ENCODE results near the gene SOS1.
"Not testable (repeated sequence)": the region's sequence is repeated elsewhere in the genome, so short reads cannot be mapped to it uniquely, and the experiment has no call there.

SOS1 gene
- total RNA-seq: 17.4 to 187 (median 32.7) reads per million in 18 experiments

GRCh38 chr2:39120771-39121522, at the start of gene SOS1:
Gene SOS1 (minus strand): TSS chr2:39121051. CDS start chr2:39120422, 629 bp downstream.
- peak; percentile 94 to 95 for DNase-seq

GRCh38 chr2:39164089-39164488, 43.2 kb upstream of the SOS1 start:
- peak; percentile 30 to 69 for DNase-seq

GRCh38 chr2:39160982-39161381, 40.1 kb upstream of the SOS1 start:
- no peak for DNase-seq

GRCh38 chr2:39159283-39159682, 38.4 kb upstream of the SOS1 start:
- no peak for DNase-seq

GRCh38 chr2:39158351-39158750, 37.5 kb upstream of the SOS1 start:
- no peak for DNase-seq

- DNase-seq: no peak
Observed at GRCh38 chr2:39156846-39157245, 36.0 kb upstream of the SOS1 start.

GRCh38 chr2:39156107-39156506, 35.3 kb upstream of the SOS1 start:
- no peak for DNase-seq

- DNase-seq: not testable (repeated sequence)
Observed at GRCh38 chr2:39155573-39155972, 34.7 kb upstream of the SOS1 start.

- DNase-seq: no peak
Observed at GRCh38 chr2:39154944-39155343, 34.1 kb upstream of the SOS1 start.

- DNase-seq: no peak
Observed at GRCh38 chr2:39153312-39153711, 32.5 kb upstream of the SOS1 start.

GRCh38 chr2:39152504-39152903, 31.7 kb upstream of the SOS1 start:
- DNase-seq: no peak

- DNase-seq: no peak
Observed at GRCh38 chr2:39150890-39151497, 30.1 kb upstream of the SOS1 start.

- DNase-seq: no peak
Observed at GRCh38 chr2:39150102-39150562, 29.3 kb upstream of the SOS1 start.

GRCh38 chr2:39146630-39147029, 25.8 kb upstream of the SOS1 start:
- DNase-seq: no peak

GRCh38 chr2:39145906-39146421, 25.1 kb upstream of the SOS1 start:
- no peak for DNase-seq

- peak; percentile 16 to 55 for DNase-seq
Observed at GRCh38 chr2:39144416-39144815, 23.6 kb upstream of the SOS1 start.

GRCh38 chr2:39142904-39143605, 22.2 kb upstream of the SOS1 start:
- DNase-seq: peak in 1 of 2 donors; percentile 40

- peak; percentile 42 to 61 for DNase-seq
Observed at GRCh38 chr2:39141334-39142271, 20.8 kb upstream of the SOS1 start.

- not testable (repeated sequence) for DNase-seq
Observed at GRCh38 chr2:39140948-39141333, 20.1 kb upstream of the SOS1 start.

- DNase-seq: peak; percentile 79 to 88
Observed at GRCh38 chr2:39140322-39140847, 19.5 kb upstream of the SOS1 start.

- DNase-seq: no peak
Observed at GRCh38 chr2:39139511-39140237, 18.8 kb upstream of the SOS1 start.
